Activated naive CD8-positive, alpha-beta T cell treated with anti-CD3 and anti-CD28 coated beads, Interleukin-2, amount 10 ng/mL, durations not matched to agents 7 days and 5 days (primary cell): Measurements from ENCODE around the gene ETNPPL. TPM values are rescaled to one million over a fixed set of nuclear protein-coding genes. Genes with fewer than 3 reads are reported as not detected.

ENCODE experiments used
- ATAC-seq: fragments of 150-1000 bp; cut with Tn5 transposase; one replicate; pipeline ENCODE4 v1.10.0; 2021; ENCODE audit warnings: low read depth, moderate library complexity
- POLR2A ChIA-PET: fragments of 350-600 bp; sonication (Branson Sonifier 250); formaldehyde crosslinking; loops from one replicate; lab custom pipeline; 2021; ENCODE audit warnings: antibody characterized with exemption; lab: Charles Lee
- DNase-seq: peaks from one replicate; pipeline ENCODE4 v3.0.0; 2021
- H3K27ac Mint-ChIP-seq: one replicate; pipeline ENCODE4 v1.8.0; 2022; ENCODE audit warnings: mild to moderate bottlenecking, mixed read lengths
- H3K27me3 Mint-ChIP-seq: one replicate; pipeline ENCODE4 v1.8.0; 2022; ENCODE audit warnings: mild to moderate bottlenecking, moderate library complexity, mixed read lengths
- H3K36me3 Mint-ChIP-seq: one replicate; pipeline ENCODE4 v1.8.0; 2021; ENCODE audit warnings: mild to moderate bottlenecking, mixed read lengths
- H3K4me1 Mint-ChIP-seq: one replicate; pipeline ENCODE4 v1.8.0; 2021; ENCODE audit warnings: mixed read lengths
- H3K4me3 Mint-ChIP-seq: one replicate; pipeline ENCODE4 v1.8.0; 2022; ENCODE audit warnings: mild to moderate bottlenecking, moderate library complexity, mixed read lengths
- H3K9me3 Mint-ChIP-seq: one replicate; pipeline ENCODE4 v1.8.0; 2021; ENCODE audit warnings: mixed read lengths
- total RNA-seq, 2 experiments: library from RNA; stranded (reverse); gene quantifications; one replicate each; pipeline ENCODE4 v1.2.3, GENCODE V29; 2021

ETNPPL gene
- total RNA-seq, 2 experiments from 2014 or later, result not detected

DNA sequence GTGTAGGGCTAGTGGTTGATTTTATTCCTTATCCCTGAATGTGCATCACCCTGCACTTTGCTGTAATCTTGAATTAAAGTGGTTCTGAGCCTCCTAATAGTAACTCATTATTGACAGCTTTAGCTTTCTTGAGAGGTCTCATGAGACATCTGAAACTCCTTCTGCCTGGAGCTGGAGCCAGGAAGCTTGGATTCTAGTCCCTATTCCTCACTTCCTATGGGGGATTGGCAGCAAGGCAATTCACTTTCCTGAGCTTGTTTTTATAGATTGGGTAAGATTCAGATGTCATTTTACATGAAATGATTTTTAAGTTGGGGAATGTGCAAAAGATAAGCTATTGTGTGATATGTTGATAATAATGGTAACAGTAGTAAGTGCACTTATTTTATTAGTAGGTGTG is 17.1 kb upstream of the ETNPPL start:
- no peak overlapping the region for H3K4me3 Mint-ChIP-seq
- H3K4me1 Mint-ChIP-seq, result no peaks in the 10 kb centered on the region
- DNase-seq (no peak), ATAC-seq (no peak)
- H3K27ac Mint-ChIP-seq, result no peak overlapping the region
- peaks cover 17% of the 10 kb centered on the region for H3K27me3 Mint-ChIP-seq
- POLR2A ChIA-PET, result no interaction called here
- no peaks in the 10 kb centered on the region for H3K36me3 Mint-ChIP-seq
- no peaks in the 10 kb centered on the region for H3K9me3 Mint-ChIP-seq

DNA sequence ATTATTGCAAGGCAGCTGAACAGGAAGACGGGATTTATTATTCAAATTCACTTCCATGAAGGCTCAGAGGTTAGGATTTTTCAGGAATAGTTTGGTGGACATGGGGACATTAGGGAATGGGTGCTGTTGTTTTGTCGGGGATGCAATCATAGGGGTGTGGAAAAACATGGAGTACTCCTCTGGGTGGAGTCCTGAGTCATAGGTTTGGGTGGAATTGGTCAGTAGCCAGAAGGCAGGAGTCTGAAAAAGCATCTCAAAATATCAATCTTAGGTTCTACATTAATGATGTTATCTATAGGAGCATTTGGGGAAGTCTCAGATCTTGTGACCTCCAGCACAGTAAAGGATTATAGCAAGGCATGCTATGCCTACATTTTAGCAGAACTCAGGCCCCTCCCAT is 14.5 kb upstream of the ETNPPL start:
- DNase-seq (no peak), ATAC-seq (no peak)
- Mint-ChIP-seq H3K27ac (no peak overlapping the region), H3K36me3 (no peaks in the 10 kb centered on the region), H3K4me3 (no peak overlapping the region), H3K27me3 (peaks cover 14% of the 10 kb centered on the region), H3K9me3 (no peaks in the 10 kb centered on the region), H3K4me1 (no peaks in the 10 kb centered on the region)
- POLR2A ChIA-PET, result no interaction called here

- Mint-ChIP-seq H3K27ac (no peak overlapping the region), H3K27me3 (peaks cover 14% of the 10 kb centered on the region), H3K36me3 (no peaks in the 10 kb centered on the region), H3K9me3 (no peaks in the 10 kb centered on the region), H3K4me3 (no peak overlapping the region), H3K4me1 (no peaks in the 10 kb centered on the region)
- POLR2A ChIA-PET, result no interaction called here
- DNase-seq, result no peak
- ATAC-seq, result no peak
Measured at GRCh38 chr4:108775921-108776320, 13.1 kb upstream of the ETNPPL start.

- POLR2A ChIA-PET, result no interaction called here
- Mint-ChIP-seq H3K27ac (no peak overlapping the region), H3K9me3 (no peaks in the 10 kb centered on the region), H3K4me3 (no peak overlapping the region), H3K27me3 (peaks cover 9% of the 10 kb centered on the region), H3K36me3 (no peaks in the 10 kb centered on the region), H3K4me1 (no peaks in the 10 kb centered on the region)
- no peak for ATAC-seq
- DNase-seq, result no peak
Measured at GRCh38 chr4:108774809-108775530, 12.1 kb upstream of the ETNPPL start.

GRCh38 chr4:108772402-108772801 is 9.5 kb upstream of the ETNPPL start:
- no peak for DNase-seq
- no peak for ATAC-seq
- no peaks in the 10 kb centered on the region for H3K9me3 Mint-ChIP-seq
- POLR2A ChIA-PET, result no interaction called here
- no peaks in the 10 kb centered on the region for H3K36me3 Mint-ChIP-seq
- no peaks in the 10 kb centered on the region for H3K4me1 Mint-ChIP-seq
- H3K27ac Mint-ChIP-seq, result no peak overlapping the region
- H3K27me3 Mint-ChIP-seq, result peaks cover 2% of the 10 kb centered on the region
- H3K4me3 Mint-ChIP-seq, result no peak overlapping the region

GRCh38 chr4:108766058-108766457 is 3.2 kb upstream of the ETNPPL start:
- Mint-ChIP-seq H3K36me3 (no peaks in the 10 kb centered on the region), H3K4me3 (no peak overlapping the region), H3K27ac (no peak overlapping the region), H3K27me3 (peaks cover 53% of the 10 kb centered on the region), H3K9me3 (no peaks in the 10 kb centered on the region), H3K4me1 (peaks cover 12% of the 10 kb centered on the region)
- no peak for DNase-seq
- ATAC-seq, result no peak
- POLR2A ChIA-PET, result no interaction called here

DNA sequence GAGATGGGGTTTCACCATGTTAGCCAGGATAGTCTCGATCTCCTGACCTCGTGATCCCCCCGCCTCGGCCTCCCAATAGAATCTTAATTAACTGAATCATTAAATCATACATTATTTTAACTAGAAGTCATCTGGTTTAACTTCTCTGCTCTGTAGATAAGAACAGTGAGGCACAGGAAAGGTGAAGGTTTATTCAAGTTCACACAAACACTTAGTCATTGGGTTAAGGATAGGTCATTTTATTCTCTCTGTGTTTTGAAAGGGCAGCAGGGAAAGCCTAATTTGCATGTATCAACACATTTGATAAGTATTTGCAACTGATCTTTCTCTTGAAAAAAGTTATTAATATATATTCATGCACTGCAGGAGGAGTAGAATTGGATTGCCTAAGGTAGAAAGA is 1.1 kb upstream of the ETNPPL start:
- POLR2A ChIA-PET, result no interaction called here
- H3K4me3 Mint-ChIP-seq, result no peak overlapping the region
- ATAC-seq, result no peak

GRCh38 chr4:108763226-108763593 is 357 bp upstream of the ETNPPL start:
- POLR2A ChIA-PET, result no interaction called here
- peak overlapping the region; percentile 85 for H3K4me3 Mint-ChIP-seq
- no peaks in the 10 kb centered on the region for H3K36me3 Mint-ChIP-seq
- peak overlapping the region; percentile 33 for H3K27ac Mint-ChIP-seq
- H3K27me3 Mint-ChIP-seq, result peaks cover 57% of the 10 kb centered on the region
- ATAC-seq, result no peak
- H3K9me3 Mint-ChIP-seq, result no peaks in the 10 kb centered on the region
- DNase-seq, result no peak
- peaks cover 12% of the 10 kb centered on the region for H3K4me1 Mint-ChIP-seq

More for the DNA sequence above, 1.1 kb upstream of the ETNPPL start:
- H3K4me1 Mint-ChIP-seq, result peaks cover 12% of the 10 kb centered on the region
- H3K27ac Mint-ChIP-seq, result no peak overlapping the region
- H3K36me3 Mint-ChIP-seq, result no peaks in the 10 kb centered on the region
- H3K9me3 Mint-ChIP-seq, result no peaks in the 10 kb centered on the region
- peaks cover 57% of the 10 kb centered on the region for H3K27me3 Mint-ChIP-seq
- no peak for DNase-seq

DNA sequence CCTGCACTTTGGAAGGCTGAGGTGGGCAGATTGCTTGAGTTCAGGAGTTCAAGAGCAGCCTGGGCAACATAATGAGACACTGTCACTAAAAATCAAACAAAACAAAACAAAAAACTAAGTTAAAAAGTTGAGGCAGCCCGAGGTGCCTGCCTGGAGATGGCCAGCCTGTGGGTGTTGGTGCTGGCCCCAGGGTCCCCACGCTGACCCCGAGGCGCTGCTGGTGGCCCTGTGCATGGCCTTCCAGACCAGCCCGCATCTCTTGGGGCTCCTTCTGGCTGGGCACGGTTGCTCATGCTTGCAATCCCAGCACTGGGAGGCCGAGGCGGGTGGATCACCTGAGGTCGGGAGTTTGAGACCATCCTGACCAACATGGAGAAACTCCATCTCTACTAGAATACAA is 4.4 kb downstream of the ETNPPL start:
- no peak for ATAC-seq
- Mint-ChIP-seq H3K4me1 (peaks cover 12% of the 10 kb centered on the region), H3K9me3 (no peaks in the 10 kb centered on the region), H3K27ac (no peak overlapping the region), H3K27me3 (peaks cover 32% of the 10 kb centered on the region), H3K4me3 (no peak overlapping the region), H3K36me3 (no peaks in the 10 kb centered on the region)
- DNase-seq, result no peak
- POLR2A ChIA-PET, result no interaction called here

DNA sequence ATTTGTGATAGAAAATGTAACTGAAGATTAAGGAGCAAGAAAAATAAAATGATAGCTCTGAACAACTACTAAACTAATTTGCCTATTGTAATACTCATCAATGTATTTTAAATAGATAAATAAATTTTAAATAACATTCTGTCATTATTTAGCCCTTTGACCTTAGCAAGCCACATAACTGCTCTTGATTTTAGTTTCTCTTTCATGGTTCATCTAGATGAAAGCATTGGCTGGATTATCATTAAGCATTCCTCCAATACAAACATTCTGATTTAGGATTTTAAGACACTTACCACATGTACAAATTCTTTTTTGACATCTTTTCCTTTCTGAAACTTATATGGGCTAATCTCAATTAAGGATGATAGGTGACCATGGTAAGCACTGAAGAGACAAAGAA is 8.5 kb downstream of the ETNPPL start:
- ATAC-seq (no peak), DNase-seq (no peak)
- POLR2A ChIA-PET, result no interaction called here
- H3K27me3 Mint-ChIP-seq, result peaks cover 18% of the 10 kb centered on the region
- H3K9me3 Mint-ChIP-seq, result no peaks in the 10 kb centered on the region
- H3K27ac Mint-ChIP-seq, result no peak overlapping the region
- peaks cover 7% of the 10 kb centered on the region for H3K4me1 Mint-ChIP-seq
- H3K36me3 Mint-ChIP-seq, result no peaks in the 10 kb centered on the region
- H3K4me3 Mint-ChIP-seq, result no peak overlapping the region

DNA sequence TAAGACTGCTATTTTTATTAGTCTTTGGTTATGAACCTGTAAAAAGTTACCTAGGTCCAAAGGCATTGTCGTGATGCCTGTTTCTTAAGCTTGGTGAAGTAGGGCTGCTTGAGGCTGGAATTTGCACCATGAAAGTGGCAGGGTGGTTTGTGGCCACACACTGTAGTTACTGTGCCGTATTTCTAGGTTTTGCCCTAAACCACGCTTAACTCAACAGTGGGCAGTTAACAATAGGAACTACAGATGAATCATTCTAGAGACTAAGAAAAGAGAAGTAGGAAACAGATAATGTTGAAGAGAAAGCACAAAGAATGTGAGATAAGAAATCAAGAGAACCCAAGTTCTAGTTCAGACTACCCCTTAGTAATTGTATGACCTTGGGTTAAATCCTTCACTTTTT is 11.5 kb downstream of the ETNPPL start:
- H3K4me1 Mint-ChIP-seq, result peaks cover 10% of the 10 kb centered on the region
- peaks cover 15% of the 10 kb centered on the region for H3K27me3 Mint-ChIP-seq
- H3K36me3 Mint-ChIP-seq, result no peaks in the 10 kb centered on the region
- POLR2A ChIA-PET, result no interaction called here
- H3K9me3 Mint-ChIP-seq, result no peaks in the 10 kb centered on the region
- ATAC-seq, result no peak
- no peak overlapping the region for H3K4me3 Mint-ChIP-seq
- DNase-seq, result no peak
- H3K27ac Mint-ChIP-seq, result no peak overlapping the region

DNA sequence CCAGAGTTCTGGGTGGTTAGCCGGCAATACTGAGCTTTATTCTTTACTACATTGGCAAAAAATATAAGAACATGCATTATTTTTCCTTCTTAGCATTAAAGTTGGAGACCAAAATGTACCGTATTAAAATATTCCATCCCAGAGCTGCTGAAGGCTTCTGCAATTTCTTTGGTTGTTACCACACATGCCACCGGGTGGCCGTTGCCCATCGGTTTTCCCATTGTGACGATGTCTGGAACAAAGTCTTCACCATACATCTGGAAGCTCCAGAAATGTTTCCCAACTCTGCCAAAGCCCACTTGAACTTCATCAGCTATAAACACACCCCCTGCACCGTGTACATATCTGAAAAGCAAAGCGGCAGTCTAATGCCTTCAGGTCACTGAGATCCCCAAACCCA is 13.7 kb downstream of the ETNPPL start:
- no peaks in the 10 kb centered on the region for H3K9me3 Mint-ChIP-seq
- peaks cover 12% of the 10 kb centered on the region for H3K4me1 Mint-ChIP-seq
- H3K4me3 Mint-ChIP-seq, result no peak overlapping the region
- no peaks in the 10 kb centered on the region for H3K36me3 Mint-ChIP-seq
- no peak for ATAC-seq
- POLR2A ChIA-PET, result no interaction called here
- DNase-seq, result no peak
- H3K27me3 Mint-ChIP-seq, result peaks cover 13% of the 10 kb centered on the region
- no peak overlapping the region for H3K27ac Mint-ChIP-seq

- no peak overlapping the region for H3K27ac Mint-ChIP-seq
- no peak overlapping the region for H3K4me3 Mint-ChIP-seq
- H3K36me3 Mint-ChIP-seq, result no peaks in the 10 kb centered on the region
- POLR2A ChIA-PET, result no interaction called here
- H3K4me1 Mint-ChIP-seq, result peaks cover 11% of the 10 kb centered on the region
- no peak for DNase-seq
- peaks cover 8% of the 10 kb centered on the region for H3K27me3 Mint-ChIP-seq
- no peak for ATAC-seq
- no peaks in the 10 kb centered on the region for H3K9me3 Mint-ChIP-seq
Measured at GRCh38 chr4:108746511-108746910, 16.3 kb downstream of the ETNPPL start.

- no peak overlapping the region for H3K4me3 Mint-ChIP-seq
- POLR2A ChIA-PET, result no interaction called here
- DNase-seq (no peak), ATAC-seq (no peak)
- no peak overlapping the region for H3K27ac Mint-ChIP-seq
- no peaks in the 10 kb centered on the region for H3K9me3 Mint-ChIP-seq
- no peaks in the 10 kb centered on the region for H3K27me3 Mint-ChIP-seq
- H3K4me1 Mint-ChIP-seq, result peaks cover 5% of the 10 kb centered on the region
- H3K36me3 Mint-ChIP-seq, result no peaks in the 10 kb centered on the region
Measured at GRCh38 chr4:108744307-108744706, 18.5 kb downstream of the ETNPPL start.
